Left ventricle myocardium inferior (tissue), 1 donor: Measurements from ENCODE around the gene DGCR8. TPM values are rescaled to one million over a fixed set of nuclear protein-coding genes. Genes with fewer than 3 reads are reported as not detected.
A peak's percentile ranks its signal among the peaks of the same experiment; 100 is the strongest.

Source experiments
- DNase-seq: peaks from one replicate; pipeline ENCODE4 v3.0.0-alpha.2; 2020
- H3K27ac ChIP-seq: fragments of 200-600 bp; replicated peaks from 2 replicates; pipeline ENCODE4 v1.8.0; 2021
- H3K27me3 ChIP-seq: fragments of 200-600 bp; 2 replicates; pipeline ENCODE4 v1.8.0; 2021; ENCODE audit warnings: low read depth
- H3K36me3 ChIP-seq: fragments of 200-600 bp; 2 replicates; pipeline ENCODE4 v1.8.0; 2021
- H3K4me1 ChIP-seq: fragments of 200-600 bp; 2 replicates; pipeline ENCODE4 v1.8.0; 2021
- H3K4me3 ChIP-seq: fragments of 200-600 bp; 2 replicates; pipeline ENCODE4 v1.8.0; 2021; ENCODE audit warnings: mild to moderate bottlenecking, moderate library complexity
- H3K9me3 ChIP-seq: fragments of 200-600 bp; replicated peaks from 2 replicates; pipeline ENCODE4 v1.8.0; 2021
- intact Hi-C: fragments of 100-400 bp; cut with micrococcal nuclease; formaldehyde crosslinking; loops from one replicate; pipeline ENCODE4 v1.11.0; 2022
- total RNA-seq: library from RNA; stranded (reverse); fragmentation: NEBNext Ultra II Directional; extraction: Animal tissue kit (Norgen Biotek cat#: 25700); gene quantifications from one replicate; pipeline ENCODE4 v1.2.1, GENCODE V29; 2021
- TF ChIP-seq, protein P1 (sequence below): fragments of 200-600 bp; IDR thresholded peaks from 2 replicates; pipeline ENCODE4 v1.8.0; 2021; ENCODE audit warnings: antibody characterized with exemption, mild to moderate bottlenecking, borderline replicate concordance
- donor health status: DM: no; HTN: yes; CAD: no; lungs with severe emphysema.

Gene DGCR8
- total RNA-seq, 1 donor from 2014 or later, result 16.8 TPM

DNA sequence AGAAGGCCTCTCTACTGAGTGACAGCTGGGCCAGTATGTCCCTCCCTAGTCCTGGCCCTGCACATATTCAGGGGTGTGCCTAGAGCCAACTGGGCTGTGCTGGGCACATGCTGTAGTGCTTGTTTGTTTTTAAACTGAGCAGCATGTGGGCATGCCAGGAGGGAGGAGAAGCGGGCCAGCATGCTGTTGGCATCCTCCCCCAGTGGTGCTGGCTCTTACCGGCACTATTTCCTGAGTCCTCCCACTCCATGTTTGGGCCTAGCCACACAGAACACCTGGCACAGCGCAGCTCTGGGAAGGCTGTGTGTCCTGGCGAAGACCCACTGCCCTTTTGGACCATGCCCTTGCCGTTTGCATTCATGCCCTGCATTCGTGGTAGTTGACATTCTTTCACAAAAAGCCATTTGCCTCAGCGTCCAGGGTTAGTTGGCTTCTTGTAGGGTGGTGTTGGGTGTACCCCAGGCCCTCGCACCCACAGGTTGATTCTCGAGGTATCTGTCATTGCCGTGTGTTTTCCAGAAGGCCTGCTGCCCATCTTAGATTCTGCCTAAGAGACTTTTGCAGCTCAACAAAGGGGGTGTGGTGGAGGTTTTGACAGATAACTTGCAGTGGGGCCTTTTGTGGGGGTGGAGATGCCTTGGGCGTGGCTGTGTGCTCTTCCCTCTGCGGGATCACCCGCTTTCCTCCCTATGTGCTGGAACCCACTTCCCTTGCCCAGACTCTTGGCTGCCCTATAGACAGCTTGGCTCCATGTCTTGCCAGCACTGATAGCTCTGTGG is 13.6 kb downstream of the DGCR8 start:
- no peaks in the 10 kb centered on the region for H3K27me3 ChIP-seq
- TF ChIP-seq, protein P1, sequence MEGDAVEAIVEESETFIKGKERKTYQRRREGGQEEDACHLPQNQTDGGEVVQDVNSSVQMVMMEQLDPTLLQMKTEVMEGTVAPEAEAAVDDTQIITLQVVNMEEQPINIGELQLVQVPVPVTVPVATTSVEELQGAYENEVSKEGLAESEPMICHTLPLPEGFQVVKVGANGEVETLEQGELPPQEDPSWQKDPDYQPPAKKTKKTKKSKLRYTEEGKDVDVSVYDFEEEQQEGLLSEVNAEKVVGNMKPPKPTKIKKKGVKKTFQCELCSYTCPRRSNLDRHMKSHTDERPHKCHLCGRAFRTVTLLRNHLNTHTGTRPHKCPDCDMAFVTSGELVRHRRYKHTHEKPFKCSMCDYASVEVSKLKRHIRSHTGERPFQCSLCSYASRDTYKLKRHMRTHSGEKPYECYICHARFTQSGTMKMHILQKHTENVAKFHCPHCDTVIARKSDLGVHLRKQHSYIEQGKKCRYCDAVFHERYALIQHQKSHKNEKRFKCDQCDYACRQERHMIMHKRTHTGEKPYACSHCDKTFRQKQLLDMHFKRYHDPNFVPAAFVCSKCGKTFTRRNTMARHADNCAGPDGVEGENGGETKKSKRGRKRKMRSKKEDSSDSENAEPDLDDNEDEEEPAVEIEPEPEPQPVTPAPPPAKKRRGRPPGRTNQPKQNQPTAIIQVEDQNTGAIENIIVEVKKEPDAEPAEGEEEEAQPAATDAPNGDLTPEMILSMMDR, result no peak
- H3K27ac ChIP-seq, result peak overlapping the region; percentile 75
- peak; percentile 78 for DNase-seq
- H3K4me3 ChIP-seq, result no peak overlapping the region
- peaks cover 9% of the 10 kb centered on the region for H3K4me1 ChIP-seq
- H3K9me3 ChIP-seq, result peaks cover 4% of the 10 kb centered on the region
- intact Hi-C loops, result no loop called here
- H3K36me3 ChIP-seq, result peaks cover 97% of the 10 kb centered on the region

DNA sequence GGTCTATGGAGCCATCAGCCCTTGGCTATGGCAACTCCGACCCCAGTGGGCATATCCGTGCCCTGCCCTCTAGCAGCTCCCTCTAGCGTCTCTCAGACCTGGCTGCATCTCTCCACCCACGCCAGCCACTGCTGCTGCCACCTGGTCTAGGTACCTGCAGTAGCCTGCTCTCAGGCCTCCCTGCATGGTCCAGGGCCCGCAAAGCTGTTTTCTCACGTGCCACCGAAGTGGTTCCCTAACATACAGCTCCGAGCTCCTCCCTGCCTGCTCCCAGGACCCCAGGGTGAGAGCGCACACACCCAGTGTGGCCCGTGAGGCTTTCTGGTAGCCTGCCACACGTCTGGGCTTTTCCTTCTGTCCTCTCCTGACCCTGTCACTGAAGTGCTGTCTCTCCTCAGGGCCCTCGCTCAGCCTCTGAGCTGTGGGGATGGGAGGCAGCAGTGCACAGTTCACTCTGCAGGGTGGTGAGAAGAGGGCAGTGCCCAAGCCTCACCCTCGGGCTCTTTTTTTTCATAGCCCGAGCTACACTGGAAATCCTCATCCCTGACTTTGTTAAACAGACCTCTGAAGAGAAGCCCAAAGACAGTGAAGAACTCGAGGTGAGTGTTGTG is 14.3 kb downstream of the DGCR8 start:
- intact Hi-C loops, result no loop called here
- H3K36me3 ChIP-seq, result peaks cover 97% of the 10 kb centered on the region
- H3K4me3 ChIP-seq, result no peak overlapping the region
- DNase-seq, result no peak
- peaks cover 9% of the 10 kb centered on the region for H3K4me1 ChIP-seq
- no peaks in the 10 kb centered on the region for H3K27me3 ChIP-seq
- H3K9me3 ChIP-seq, result peaks cover 4% of the 10 kb centered on the region
- TF ChIP-seq, protein P1, result no peak
- peak overlapping the region; percentile 75 for H3K27ac ChIP-seq

DNA sequence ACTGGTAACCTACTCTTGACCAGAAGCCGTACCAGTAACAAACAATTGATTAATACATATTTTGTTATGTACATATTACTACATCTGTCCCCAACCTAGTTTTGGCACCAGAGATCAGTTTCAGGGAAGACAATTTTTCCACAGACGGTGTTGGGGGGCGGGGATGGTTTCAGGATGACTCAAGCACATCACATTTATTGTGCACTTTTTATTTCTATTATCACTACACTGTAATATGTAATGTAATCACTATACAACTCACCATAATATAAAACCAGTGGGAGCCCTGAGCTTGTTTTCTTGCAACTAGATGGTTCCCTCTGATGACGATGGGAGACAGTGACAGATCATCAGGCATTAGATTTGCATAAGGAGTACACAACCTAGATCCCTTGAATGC is 15.5 kb downstream of the DGCR8 start:
- DNase-seq, result no peak
- intact Hi-C loops, result no loop called here
- Histone ChIP-seq H3K36me3 (peaks cover 96% of the 10 kb centered on the region), H3K4me3 (no peak overlapping the region), H3K27ac (no peak overlapping the region), H3K9me3 (peaks cover 4% of the 10 kb centered on the region), H3K27me3 (no peaks in the 10 kb centered on the region), H3K4me1 (peaks cover 9% of the 10 kb centered on the region)
- TF ChIP-seq, protein P1, result no peak

- Histone ChIP-seq H3K27ac (no peak overlapping the region), H3K4me1 (peaks cover 9% of the 10 kb centered on the region), H3K36me3 (peaks cover 96% of the 10 kb centered on the region), H3K4me3 (no peak overlapping the region), H3K27me3 (no peaks in the 10 kb centered on the region), H3K9me3 (peaks cover 4% of the 10 kb centered on the region)
- intact Hi-C loops, result no loop called here
- no peak for DNase-seq
- TF ChIP-seq, protein P1, result no peak
These were observed 16.8 kb downstream of the DGCR8 start for GRCh38 chr22:20096574-20097420.

DNA sequence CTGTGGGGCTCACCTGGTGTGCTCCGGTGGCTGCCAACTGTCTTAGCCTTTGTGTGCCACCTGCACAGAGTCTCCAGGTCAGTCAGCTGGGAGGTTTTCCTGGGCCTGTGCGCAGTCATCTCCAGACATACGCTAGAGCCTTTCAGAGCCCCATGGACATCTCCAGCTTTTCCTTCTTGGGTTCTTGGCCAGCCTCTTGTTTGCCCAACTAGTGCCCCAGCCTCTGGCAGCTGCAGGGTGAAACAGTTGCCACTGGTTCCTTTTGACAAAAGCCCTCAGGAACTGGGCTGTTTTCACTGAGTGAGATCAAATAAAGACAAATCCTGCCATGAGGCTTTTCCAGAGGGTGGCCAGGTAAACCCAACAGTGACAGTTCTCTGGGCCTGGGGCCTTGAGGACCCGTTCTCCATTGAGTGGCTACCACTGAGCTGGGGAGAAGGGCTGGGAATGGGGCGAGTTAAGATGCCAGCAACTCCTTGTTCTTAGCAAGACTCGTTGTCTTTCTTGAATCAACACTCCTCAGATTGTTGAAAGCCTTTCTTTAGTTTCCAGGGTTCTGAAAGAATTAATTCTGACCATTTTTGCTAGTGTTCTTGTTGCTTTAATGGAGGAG is 19.2 kb downstream of the DGCR8 start:
- intact Hi-C loops, result no loop called here
- TF ChIP-seq, protein P1, result no peak
- no peak overlapping the region for H3K27ac ChIP-seq
- peaks cover 4% of the 10 kb centered on the region for H3K9me3 ChIP-seq
- H3K36me3 ChIP-seq, result peaks cover 89% of the 10 kb centered on the region
- no peak for DNase-seq
- H3K4me3 ChIP-seq, result no peak overlapping the region
- no peaks in the 10 kb centered on the region for H3K27me3 ChIP-seq
- peaks cover 1% of the 10 kb centered on the region for H3K4me1 ChIP-seq
